GM13977 (cell line): ENCODE measurements around the gene TMEM200B.
"Not testable (repeated sequence)": the region's sequence is repeated elsewhere in the genome, so short reads cannot be mapped to it uniquely, and the experiment has no call there.

ENCODE experiments used
- DNase-seq: peaks from one replicate; pipeline ENCODE4 v3.0.0; 2012; ENCODE audit warnings: low spot score
- in situ Hi-C: fragments of 300-500 bp; cut with MboI; formaldehyde crosslinking; loops from one replicate; pipeline ENCODE4 v1.12.0; 2022; ENCODE audit warnings: low sequenced_read_pairs, low pct_unique_long_range_greater_than_20kb, mixed read lengths, inconsistent platforms; ENCODE audit not compliant: unreplicated experiment
- TF ChIP-seq, protein P1 (sequence below): IDR thresholded peaks from 2 replicates; pipeline ENCODE4 v1.5.1; 2012; ENCODE audit warnings: mild to moderate bottlenecking, control low read depth; ENCODE audit not compliant: insufficient read depth; ENCODE audit errors: extremely low read depth, missing control alignments

TMEM200B gene

DNA sequence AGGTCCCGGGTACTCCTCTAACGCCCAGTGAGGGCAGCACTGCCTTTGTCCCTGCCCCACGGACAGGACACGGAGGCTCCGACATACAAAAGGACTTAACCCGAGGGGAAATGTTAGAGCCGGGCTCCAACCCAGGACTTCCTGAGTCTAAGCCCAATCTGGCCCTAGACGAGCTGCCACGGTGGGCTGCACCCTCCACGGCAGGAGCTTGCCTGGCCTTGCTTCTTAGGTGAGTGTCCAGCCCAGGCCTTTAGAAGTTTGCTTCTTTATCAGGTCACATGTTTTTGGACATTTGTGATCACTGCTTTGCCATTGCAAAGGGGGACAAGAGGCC lies 11.0 kb upstream of the TMEM200B start:
- in situ Hi-C loops = no loop called here
- DNase-seq = peak; percentile 21
- TF ChIP-seq, protein P1, sequence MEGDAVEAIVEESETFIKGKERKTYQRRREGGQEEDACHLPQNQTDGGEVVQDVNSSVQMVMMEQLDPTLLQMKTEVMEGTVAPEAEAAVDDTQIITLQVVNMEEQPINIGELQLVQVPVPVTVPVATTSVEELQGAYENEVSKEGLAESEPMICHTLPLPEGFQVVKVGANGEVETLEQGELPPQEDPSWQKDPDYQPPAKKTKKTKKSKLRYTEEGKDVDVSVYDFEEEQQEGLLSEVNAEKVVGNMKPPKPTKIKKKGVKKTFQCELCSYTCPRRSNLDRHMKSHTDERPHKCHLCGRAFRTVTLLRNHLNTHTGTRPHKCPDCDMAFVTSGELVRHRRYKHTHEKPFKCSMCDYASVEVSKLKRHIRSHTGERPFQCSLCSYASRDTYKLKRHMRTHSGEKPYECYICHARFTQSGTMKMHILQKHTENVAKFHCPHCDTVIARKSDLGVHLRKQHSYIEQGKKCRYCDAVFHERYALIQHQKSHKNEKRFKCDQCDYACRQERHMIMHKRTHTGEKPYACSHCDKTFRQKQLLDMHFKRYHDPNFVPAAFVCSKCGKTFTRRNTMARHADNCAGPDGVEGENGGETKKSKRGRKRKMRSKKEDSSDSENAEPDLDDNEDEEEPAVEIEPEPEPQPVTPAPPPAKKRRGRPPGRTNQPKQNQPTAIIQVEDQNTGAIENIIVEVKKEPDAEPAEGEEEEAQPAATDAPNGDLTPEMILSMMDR = no peak

DNA sequence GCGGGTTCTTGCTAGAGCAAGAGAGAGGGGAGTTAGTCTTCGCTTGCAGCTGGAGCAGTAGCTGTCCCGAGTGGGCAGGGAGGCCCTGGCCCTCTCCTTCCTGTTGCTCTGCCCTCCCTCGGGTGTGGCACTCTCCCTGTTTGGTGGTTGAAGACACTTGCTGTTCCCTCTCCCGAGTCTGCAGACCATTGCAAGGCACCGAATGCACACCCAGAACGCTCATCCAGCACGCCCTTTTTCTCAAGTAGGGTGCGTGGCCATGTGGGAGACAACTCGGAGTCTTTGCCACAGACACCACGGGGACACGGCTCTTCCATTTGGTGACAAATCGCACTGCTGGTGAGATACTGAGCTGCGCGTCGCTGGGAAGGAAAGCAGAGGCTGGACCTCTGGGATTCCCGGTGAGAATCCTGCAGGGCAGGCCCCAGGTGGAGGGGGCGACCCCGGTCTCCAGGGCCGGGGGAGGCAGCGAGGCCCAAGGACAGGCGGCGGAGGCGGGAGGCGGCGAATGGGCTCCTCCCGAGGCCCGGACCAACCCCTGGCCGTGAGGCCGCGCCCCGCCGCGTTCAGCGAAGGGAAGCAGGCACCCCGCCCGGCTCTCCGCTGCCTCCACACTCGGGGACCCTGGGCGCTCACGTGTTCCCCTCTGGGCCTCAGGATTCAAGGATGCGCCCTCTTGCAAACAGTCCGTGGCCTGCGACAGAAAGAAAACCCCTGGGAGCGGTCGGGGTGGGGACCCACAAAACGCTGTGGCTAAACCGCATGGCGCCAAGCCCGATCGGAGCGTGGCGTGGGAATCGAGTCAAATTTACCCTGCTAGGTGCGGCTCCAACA lies 10.4 kb upstream of the TMEM200B start:
- peak; percentile 49 for DNase-seq
- TF ChIP-seq, protein P1 = no peak
- in situ Hi-C loops = no loop called here

DNA sequence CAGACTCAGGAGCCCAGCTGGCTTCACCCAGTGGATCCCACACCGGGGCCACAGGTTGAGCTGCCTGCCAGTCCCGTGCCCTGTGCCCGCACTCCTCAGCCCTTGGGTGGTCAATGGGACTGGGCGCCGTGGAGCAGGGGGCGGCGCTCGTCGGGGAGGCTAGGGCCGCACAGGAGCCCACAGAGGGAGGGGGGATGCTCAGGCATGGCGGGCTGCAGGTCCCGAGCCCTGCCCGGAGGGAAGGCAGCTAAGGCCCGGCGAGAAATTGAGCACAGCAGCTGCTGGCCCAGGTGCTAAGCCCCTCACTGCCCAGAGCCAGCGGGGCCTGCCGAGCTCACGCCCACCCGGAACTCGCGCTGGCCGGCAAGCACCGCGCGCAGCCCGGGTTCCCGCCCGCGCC lies 7.4 kb upstream of the TMEM200B start:
- in situ Hi-C loops, DNase-seq: not testable (repeated sequence)

DNA sequence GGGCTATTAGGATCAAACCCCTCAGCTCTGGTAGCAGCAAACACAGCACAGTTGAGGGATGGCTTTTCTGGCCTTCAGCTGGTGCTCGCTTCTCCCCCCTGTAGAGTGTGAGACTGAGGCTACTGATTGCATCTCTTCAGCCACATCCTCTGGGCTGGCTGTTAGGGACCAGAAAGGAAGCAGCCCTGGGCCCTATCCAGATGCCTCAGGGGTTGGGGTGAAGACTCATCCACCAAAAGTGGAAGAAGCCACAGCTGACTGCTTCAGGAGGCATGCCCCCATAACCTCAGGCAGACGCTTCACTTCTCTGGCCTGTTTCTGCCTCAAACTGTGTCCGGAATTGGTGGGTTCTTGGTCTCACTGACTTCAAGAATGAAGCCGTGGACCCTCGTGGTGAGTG lies 6.2 kb upstream of the TMEM200B start:
- TF ChIP-seq, protein P1 = no peak
- DNase-seq = peak; percentile 7
- in situ Hi-C loops = no loop called here

DNA sequence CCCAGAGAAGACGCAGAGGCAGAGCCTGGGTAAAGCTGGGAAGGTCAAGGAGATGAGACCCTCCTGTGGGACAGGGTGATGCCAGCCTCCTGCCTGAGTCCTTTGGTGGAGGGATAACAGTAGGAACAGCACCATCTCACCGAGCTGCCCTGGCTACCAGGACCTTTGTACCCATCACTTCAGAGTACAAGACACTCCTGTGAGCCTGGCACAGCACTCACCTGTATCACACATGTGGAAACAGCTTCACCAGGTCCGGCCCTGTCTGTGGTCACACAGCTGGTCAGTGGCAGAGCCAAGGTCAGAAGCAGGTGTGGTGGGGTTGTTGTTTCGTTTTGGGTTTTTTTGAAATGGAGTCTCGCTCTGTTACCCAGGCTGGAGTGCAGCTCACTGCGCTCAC lies 5.0 kb upstream of the TMEM200B start:
- in situ Hi-C loops = no loop called here
- no peak for DNase-seq
- TF ChIP-seq, protein P1 = no peak

DNA sequence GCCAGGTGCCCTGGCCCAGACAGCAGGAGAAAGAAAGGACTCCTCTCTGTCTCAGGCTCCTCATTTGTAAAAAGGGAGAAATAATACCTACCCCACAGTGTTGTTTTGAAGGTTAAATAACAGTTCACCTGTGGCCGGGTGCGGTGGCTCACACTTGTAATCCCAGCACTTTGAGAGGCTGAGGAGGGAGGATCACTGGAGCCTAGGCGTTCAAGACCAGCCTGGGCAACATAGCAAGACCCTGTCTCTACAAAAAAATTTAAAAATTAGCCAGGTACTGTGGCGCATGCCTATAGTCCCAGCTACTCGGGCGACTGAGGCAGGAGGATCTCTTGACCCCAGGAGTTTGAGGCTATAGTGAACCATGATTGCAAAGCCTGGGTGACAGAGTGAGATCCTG lies 2.5 kb upstream of the TMEM200B start:
- in situ Hi-C loops = no loop called here

DNA sequence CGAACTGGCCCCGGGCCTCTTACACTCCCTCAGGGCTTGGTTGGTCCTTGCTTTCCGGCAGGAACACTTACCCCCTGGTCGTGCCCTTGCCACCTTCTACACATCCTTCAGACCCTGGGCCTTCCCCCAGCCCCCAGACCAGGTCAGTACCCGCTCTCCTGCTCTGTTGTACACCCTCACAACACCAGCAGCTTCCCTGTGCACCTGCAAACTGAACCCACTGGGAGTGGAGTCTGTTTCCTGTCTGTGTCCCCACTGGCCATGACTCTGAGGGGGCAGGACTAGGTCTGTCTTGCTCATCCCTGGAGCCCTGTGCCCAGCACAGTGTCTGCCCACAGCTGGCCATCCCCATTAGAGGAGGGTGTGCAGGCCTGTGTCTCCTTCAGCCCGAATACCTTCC lies 2.1 kb upstream of the TMEM200B start:
- TF ChIP-seq, protein P1 = no peak
- in situ Hi-C loops = no loop called here
- DNase-seq = peak; percentile 28

More for the DNA sequence above, 2.5 kb upstream of the TMEM200B start:
- no peak for DNase-seq
- TF ChIP-seq, protein P1 = no peak
